ENCODE data around the gene ZMAT2. TPM values are rescaled to one million over a fixed set of nuclear protein-coding genes. Genes with fewer than 3 reads are reported as not detected.
"Not testable (repeated sequence)": the region's sequence is repeated elsewhere in the genome, so short reads cannot be mapped to it uniquely, and the experiment has no call there.

ZMAT2 gene
- polyA plus RNA-seq, 3 donors = 103 to 141 (median 128) TPM

- DNase-seq (ENCODE audit: extremely low read depth in 1 of 11, low read depth in 9 of 11, low spot score in 4 of 11) = no peak
These were observed 9.8 kb upstream of the ZMAT2 start for GRCh38 chr5:140690376-140690932.

GRCh38 chr5:140690941-140691924, 9.0 kb upstream of the ZMAT2 start, which contains the start of the genes HARS1 and HARS2:
TSS of gene HARS1 (minus strand) at chr5:140691370. CDS start at chr5:140691304, 66 bp downstream.
TSS of gene HARS2 (plus strand) at chr5:140691455. CDS start at chr5:140691649, 194 bp downstream.
- DNase-seq (ENCODE audit: extremely low read depth in 1 of 11, low read depth in 9 of 11, low spot score in 4 of 11) = peak; percentile 71 to 91 (median 82)

DNA sequence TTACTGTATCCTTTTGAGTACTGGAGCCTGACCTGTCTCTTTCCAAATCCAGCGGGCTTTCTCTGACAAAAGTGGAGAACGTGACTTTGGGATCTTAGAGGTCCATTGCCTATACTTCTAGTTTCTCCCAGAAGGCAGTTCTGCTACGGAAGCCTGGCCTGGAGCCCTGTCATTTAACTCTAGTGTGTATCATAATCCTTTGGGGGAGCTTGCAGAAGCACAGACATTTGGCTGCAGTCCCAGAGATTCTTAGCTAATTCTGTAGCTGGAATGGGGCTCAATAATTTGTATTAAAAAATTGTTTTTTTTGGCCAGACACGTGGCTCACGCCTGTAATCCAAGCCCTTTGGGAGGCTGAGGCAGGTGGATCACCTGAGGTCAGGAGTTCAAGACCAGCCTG, 6.0 kb upstream of the ZMAT2 start:
- no peak for DNase-seq (ENCODE audit: extremely low read depth in 1 of 11, low read depth in 9 of 11, low spot score in 4 of 11)

- DNase-seq (ENCODE audit: extremely low read depth in 1 of 11, low read depth in 9 of 11, low spot score in 4 of 11) = no peak
These were observed 3.3 kb upstream of the ZMAT2 start for GRCh38 chr5:140696891-140697492.

DNA sequence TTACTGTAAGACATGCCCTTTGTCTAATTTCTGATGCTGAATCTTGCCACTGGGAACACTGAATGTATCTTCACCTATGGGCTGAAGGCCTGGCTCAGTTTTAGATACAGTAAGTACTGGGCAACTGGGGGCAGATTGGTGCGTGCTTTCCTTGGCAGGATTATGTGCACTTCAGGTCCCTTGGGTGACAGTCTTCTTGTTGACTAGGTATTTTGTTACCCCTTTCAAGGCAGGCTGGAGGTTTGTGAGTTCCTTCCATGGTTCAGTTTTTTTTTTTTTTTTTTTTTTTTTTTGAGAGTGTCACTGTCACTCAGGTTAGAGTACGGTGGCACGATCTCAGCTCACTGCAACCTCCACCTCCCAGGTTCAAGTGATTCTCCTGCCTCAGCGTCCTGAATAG, 7.6 kb downstream of the ZMAT2 start:
- DNase-seq (ENCODE audit: extremely low read depth in 1 of 11, low read depth in 9 of 11, low spot score in 4 of 11) = no peak

GRCh38 chr5:140708787-140709186, 8.5 kb downstream of the ZMAT2 start:
- DNase-seq (ENCODE audit: extremely low read depth in 1 of 11, low read depth in 9 of 11, low spot score in 4 of 11) = not testable (repeated sequence)

DNA sequence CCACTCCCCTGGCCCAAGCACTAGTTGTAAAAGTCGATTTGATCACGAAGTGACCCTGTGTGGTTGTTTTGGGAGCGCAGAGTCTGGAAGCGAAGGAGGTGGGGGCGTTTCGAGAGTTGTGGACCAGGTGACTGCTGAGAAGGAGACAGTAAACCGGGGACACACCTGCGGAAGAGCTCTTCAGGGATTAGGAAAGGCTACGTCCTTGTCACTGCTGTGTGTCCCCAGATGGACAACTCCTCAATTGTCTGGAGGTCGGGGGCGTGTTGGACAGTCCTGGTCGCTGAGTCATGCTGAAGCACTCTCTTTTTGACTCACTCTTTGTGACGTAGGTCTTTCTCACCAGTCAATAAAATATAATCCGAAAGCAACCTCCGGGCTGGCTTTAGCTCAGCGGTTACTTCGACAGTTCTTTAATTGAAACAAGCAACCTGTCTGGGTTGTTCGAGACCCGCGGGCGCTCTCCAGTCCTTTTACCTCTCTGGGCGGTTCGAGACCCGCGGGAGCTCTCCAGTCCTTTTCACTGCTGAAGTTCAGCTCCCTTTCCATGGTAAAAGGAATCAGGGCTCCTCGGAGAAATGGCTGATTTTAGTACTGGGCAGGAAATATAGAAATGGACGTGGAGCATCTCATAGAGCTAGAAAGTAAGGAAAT, 10.8 kb downstream of the ZMAT2 start:
- peak in 9 of 11 donors; percentile 46 to 90 (median 74) for DNase-seq (ENCODE audit: extremely low read depth in 1 of 11, low read depth in 9 of 11, low spot score in 4 of 11)

- DNase-seq (ENCODE audit: extremely low read depth in 1 of 11, low read depth in 9 of 11, low spot score in 4 of 11) = no peak
These were observed 11.5 kb downstream of the ZMAT2 start for GRCh38 chr5:140711794-140712193.

GRCh38 chr5:140713562-140714094, 13.4 kb downstream of the ZMAT2 start:
- no peak for DNase-seq (ENCODE audit: extremely low read depth in 1 of 11, low read depth in 9 of 11, low spot score in 4 of 11)

DNA sequence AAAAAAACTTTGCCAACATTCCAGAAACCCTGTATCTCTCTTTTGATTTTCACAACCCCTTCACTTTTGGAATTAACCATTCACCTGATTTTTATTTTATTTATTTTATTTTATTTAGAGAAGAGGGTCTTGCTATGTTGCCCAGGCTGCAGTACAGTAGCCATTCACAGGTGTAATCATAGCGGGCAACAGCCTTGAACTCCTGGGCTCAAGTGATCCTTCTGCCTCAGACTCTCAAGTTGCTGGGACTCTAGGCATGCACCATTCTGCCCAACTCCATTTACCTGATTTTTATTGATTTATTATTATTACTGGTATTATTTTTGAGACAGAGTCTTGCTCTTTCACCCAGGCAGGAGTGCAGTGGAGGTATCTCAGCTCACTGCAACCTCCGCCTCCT, 16.0 kb downstream of the ZMAT2 start:
- DNase-seq (ENCODE audit: extremely low read depth in 1 of 11, low read depth in 9 of 11, low spot score in 4 of 11) = not testable (repeated sequence)

DNA sequence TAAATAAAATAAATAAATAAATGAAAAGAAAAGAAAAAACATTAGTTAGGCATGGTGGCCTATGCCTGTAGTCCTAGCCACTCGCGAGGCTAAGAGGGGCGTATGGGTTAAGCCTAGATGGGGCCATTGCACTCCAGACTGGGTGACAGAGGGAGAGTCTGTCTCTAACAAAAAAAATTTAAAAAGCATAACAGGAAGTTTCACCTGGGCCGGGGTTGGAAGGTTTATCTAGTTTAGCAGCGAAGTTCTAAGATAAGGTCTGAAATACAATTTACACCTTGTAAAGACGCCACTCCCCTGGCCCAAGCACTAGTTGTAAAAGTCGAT, 18.0 kb downstream of the ZMAT2 start:
- no peak for DNase-seq (ENCODE audit: extremely low read depth in 1 of 11, low read depth in 9 of 11, low spot score in 4 of 11)

GRCh38 chr5:140720738-140721137, 20.5 kb downstream of the ZMAT2 start:
- DNase-seq (ENCODE audit: extremely low read depth in 1 of 11, low read depth in 9 of 11, low spot score in 4 of 11) = not testable (repeated sequence)

DNA sequence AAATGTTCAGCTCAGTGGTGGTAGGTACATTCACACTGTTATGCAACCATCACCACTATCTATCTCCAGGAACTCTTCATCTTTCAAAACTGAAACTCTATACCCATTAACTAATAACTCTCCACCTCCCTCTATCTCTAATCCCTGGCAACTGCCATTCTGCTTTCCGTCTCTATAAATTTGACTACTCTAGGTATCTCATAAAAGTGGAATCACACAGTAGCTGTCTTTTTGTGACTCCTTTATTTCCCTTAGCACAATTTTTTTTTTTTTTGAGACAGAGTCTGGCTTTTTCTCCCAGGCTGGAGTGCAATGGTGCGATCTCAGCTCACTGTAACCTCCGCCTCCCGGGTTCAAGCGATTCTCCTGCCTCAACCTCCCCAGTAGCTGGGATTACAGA, 21.1 kb downstream of the ZMAT2 start:
- DNase-seq (ENCODE audit: extremely low read depth in 1 of 11, low read depth in 9 of 11, low spot score in 4 of 11) = not testable (repeated sequence)

- peak in 8 of 11 donors; percentile 9 to 46 (median 24) for DNase-seq (ENCODE audit: extremely low read depth in 1 of 11, low read depth in 9 of 11, low spot score in 4 of 11)
These were observed 25.7 kb downstream of the ZMAT2 start for GRCh38 chr5:140725799-140726471.

DNA sequence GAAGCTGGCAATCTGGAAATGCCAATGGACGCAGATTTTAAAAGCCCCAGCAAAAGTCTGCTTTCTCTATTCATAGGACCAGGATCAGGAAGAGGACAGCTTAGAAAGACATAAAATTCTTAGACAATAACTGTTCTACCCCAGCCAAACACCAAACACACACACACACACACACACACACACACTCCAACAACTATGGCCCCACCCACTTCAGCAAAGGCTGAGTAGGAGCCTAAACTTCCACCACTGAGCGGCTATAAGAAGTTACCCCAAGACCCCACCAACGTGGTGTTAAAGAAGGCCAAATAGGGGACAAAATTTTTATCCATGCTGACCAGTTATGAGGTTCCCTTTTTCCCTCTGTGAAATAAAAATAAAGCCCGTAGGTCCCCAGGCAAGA, 32.9 kb downstream of the ZMAT2 start:
- DNase-seq (ENCODE audit: extremely low read depth in 1 of 11, low read depth in 9 of 11, low spot score in 4 of 11) = no peak

GRCh38 chr5:140734354-140734753, 34.1 kb downstream of the ZMAT2 start:
- DNase-seq (ENCODE audit: extremely low read depth in 1 of 11, low read depth in 9 of 11, low spot score in 4 of 11) = no peak

DNA sequence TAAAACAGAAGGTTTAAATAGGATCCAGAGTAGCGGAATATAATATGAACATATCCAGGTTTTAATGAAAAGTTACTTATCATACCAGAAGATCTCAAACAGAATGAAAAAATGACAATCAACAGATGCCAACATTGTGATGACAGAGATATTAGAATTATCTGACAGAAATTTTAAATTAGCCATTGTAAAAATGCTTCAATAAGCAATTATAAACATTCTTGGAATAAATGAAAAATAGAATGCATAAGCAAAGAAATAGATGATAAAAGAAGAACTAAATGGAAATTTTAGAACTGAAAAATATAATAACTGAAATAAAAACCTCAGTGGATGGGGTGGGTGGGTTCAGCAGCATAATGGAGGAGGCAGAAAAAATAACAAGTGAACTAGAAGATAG, 37.2 kb downstream of the ZMAT2 start:
- no peak for DNase-seq (ENCODE audit: extremely low read depth in 1 of 11, low read depth in 9 of 11, low spot score in 4 of 11)

DNA sequence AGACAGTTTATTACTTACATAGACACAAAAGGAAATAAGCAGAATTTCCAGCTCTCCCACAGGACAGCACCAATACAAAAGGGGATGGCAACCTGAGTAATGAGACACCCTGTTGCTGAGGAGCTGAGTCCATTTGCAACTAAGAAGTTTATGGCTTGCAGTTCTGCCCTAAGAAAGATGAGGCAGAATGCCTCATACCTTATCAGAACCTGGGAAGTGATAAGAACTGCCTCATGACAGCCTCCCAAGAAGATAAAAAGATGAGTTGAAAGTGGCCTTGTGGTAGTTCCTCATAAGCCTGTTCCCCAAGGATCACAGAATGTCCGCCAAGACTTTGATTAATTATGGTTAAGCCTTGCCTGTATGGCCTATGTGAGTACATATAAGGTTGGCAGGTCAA, 41.7 kb downstream of the ZMAT2 start:
- DNase-seq (ENCODE audit: extremely low read depth in 1 of 11, low read depth in 9 of 11, low spot score in 4 of 11) = no peak

DNA sequence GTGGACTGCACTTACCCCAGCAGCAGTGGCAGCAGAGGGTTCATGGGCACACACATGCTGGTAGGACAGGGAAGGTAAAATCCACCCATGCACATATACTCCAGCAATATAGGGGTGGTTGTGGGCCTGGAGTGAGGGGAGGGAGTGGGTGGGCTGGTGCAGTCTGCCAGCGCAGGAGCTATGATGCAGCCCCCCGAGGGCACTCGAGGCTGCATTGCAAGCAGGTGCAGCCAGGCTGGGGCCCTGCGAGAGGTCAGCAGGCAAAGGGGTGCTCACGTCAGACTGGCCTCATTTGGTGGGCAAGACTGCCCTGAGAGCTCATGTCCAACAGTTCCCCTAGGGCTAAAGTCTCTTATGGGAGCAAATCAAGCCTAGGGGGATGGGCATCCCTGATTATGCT, 53.3 kb downstream of the ZMAT2 start:
- DNase-seq (ENCODE audit: extremely low read depth in 1 of 11, low read depth in 9 of 11, low spot score in 4 of 11) = no peak
